Measurements from ENCODE around the gene TMEM272. TPM values are rescaled to one million over a fixed set of nuclear protein-coding genes. Genes with fewer than 3 reads are reported as not detected.

Gene TMEM272
- total and polyA plus RNA-seq, 2 of the 4 experiments (the other 2 are of a cell fraction): not detected

DNA sequence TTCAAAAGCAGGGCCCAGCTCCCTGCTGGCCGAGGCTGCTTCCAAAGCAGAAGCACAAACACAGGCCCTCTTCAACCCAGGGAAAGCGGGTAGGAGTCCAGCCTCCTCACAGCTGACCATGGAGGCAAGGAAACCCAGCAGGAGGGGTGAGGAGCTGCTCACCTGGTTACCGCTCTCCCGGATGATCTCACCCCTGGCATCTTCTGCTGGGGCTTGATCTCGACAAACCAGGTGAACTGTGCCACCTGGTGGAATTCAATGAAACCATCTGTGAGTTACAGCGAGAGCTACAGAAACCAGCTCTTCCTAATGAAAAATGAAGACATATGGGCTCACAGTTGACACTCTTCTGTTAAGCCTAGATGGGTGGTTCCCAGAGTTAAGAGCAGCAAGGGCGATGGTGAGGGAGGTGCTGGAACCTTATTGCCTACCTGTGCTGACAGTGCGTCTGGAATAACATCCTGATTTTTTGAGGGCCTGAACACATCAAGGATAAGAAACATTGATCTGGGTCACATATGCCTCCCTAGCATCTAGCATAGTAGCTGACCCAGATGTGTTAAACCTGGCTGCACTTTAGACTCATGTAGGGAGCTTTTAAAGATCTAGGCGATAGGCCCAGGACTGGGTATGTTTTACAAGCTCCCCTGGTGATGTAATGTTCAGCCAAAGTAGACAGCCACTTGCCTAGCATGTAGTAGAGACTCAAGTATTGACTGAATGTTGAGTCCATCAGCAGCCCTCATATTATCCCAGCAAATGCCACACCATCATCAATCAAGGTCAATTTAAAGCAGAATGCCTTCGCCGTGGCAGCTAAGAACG is 47.1 kb downstream of the TMEM272 start:
- Histone ChIP-seq H2BK15ac (ENCODE audit: low read depth, low read length) (no peak overlapping the region), H2BK5ac (ENCODE audit: low read depth, low read length, poor library complexity, severe bottlenecking) (no peak overlapping the region), H3K36me3 (ENCODE audit: control insufficient read depth, insufficient read depth, low read length) (no peaks in the 10 kb centered on the region), H2AK5ac (ENCODE audit: low read depth, low read length) (0 out of 2 replicates have a peak overlapping the region, but pooled peaks have one; percentile 33), H3K9ac (ENCODE audit: low read depth, low read length) (no peak overlapping the region), H2AK9ac (replicated peaks; ENCODE audit: low read depth, low read length, poor library complexity) (no peak overlapping the region), H4K5ac (ENCODE audit: low read depth, low read length) (no peak overlapping the region), H3K18ac (ENCODE audit: low read depth, low read length) (no peak overlapping the region), H3K4ac (ENCODE audit: low read depth, low read length) (no peak overlapping the region), H2BK20ac (ENCODE audit: low read depth, low read length) (no peak overlapping the region), H3K14ac (replicated peaks; ENCODE audit: low read depth, low read length) (no peak overlapping the region), H4K91ac (ENCODE audit: insufficient read depth, low read depth, low read length) (no peak overlapping the region), H3K9me3 (ENCODE audit: control insufficient read depth, insufficient read depth, low read length) (no peaks in the 10 kb centered on the region), H3K9me1 (ENCODE audit: insufficient read depth, low read length) (peaks cover 10% of the 10 kb centered on the region), H3K56ac (ENCODE audit: extremely low read depth, insufficient read depth, low read length) (no peak overlapping the region), H2BK120ac (ENCODE audit: low read depth, low read length) (no peak overlapping the region), H3K79me1 (ENCODE audit: low read depth in 1 of 2, low read length in 2 of 2) (0 out of 4 replicates have a peak, but pooled peaks cover 0 to 8% of the 10 kb centered on the region in 2 experiments), H3K23ac (ENCODE audit: low read depth, low read length) (no peak overlapping the region), H4K20me1 (ENCODE audit: insufficient read depth, low read length) (no peaks in the 10 kb centered on the region), H3K4me3 (ENCODE audit: insufficient read depth, low read depth, low read length) (no peak overlapping the region), H3K4me2 (ENCODE audit: low read depth, low read length) (no peak overlapping the region), H2AFZ (replicated peaks; ENCODE audit: low read length, poor library complexity) (no peak overlapping the region), H3K4me1 (ENCODE audit: control insufficient read depth, insufficient read depth, low read length) (peaks cover 9% of the 10 kb centered on the region), H4K8ac (ENCODE audit: low read depth in 2 of 2, low read length in 2 of 2) (no peak overlapping the region), H3K27ac (ENCODE audit: insufficient read depth, low read length) (no peak overlapping the region), H3K27me3 (ENCODE audit: control insufficient read depth, insufficient read depth, low read length) (no peaks in the 10 kb centered on the region)
- in situ Hi-C loops (cut with MboI; ENCODE audit: low sequenced_read_pairs) (loop anchor here (5.0 kb wide), 1 partner anchor 356 kb away; no protein-coding TSS in a partner anchor), dilution Hi-C loops (cut with HindIII; ENCODE audit: low sequenced_read_pairs, unreplicated experiment) (no loop called here), intact Hi-C loops (cut with micrococcal nuclease) (loop anchor here (2.0 kb wide), 1 partner anchor 363 kb away; no protein-coding TSS in a partner anchor)
- TF ChIP-seq, protein P1, sequence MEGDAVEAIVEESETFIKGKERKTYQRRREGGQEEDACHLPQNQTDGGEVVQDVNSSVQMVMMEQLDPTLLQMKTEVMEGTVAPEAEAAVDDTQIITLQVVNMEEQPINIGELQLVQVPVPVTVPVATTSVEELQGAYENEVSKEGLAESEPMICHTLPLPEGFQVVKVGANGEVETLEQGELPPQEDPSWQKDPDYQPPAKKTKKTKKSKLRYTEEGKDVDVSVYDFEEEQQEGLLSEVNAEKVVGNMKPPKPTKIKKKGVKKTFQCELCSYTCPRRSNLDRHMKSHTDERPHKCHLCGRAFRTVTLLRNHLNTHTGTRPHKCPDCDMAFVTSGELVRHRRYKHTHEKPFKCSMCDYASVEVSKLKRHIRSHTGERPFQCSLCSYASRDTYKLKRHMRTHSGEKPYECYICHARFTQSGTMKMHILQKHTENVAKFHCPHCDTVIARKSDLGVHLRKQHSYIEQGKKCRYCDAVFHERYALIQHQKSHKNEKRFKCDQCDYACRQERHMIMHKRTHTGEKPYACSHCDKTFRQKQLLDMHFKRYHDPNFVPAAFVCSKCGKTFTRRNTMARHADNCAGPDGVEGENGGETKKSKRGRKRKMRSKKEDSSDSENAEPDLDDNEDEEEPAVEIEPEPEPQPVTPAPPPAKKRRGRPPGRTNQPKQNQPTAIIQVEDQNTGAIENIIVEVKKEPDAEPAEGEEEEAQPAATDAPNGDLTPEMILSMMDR (conservative IDR thresholded peaks at IDR 0.05; ENCODE audit: low read depth, low read length): peak; percentile 66
- TF ChIP-seq RAD21 (IDR thresholded peaks at IDR 0.05; ENCODE audit: low read length) (peak; percentile 79), MXI1 (IDR thresholded peaks at IDR 0.05; ENCODE audit: borderline replicate concordance, low read depth, low read length) (no peak), BHLHE40 (IDR thresholded peaks at IDR 0.05; ENCODE audit: low read depth, low read length) (no peak), CEBPB (IDR thresholded peaks at IDR 0.05; ENCODE audit: low read depth, low read length) (no peak), MAZ (IDR thresholded peaks at IDR 0.05; ENCODE audit: borderline replicate concordance, low read depth, low read length) (no peak), SMC3 (IDR thresholded peaks at IDR 0.05; ENCODE audit: low read depth, low read length) (peak; percentile 76), CHD1 (IDR thresholded peaks at IDR 0.05; ENCODE audit: low read depth, low read length) (no peak), POLR2A (IDR thresholded peaks at IDR 0.05; ENCODE audit: low read depth, low read length) (no peak)
- ATAC-seq (ENCODE audit: low read depth) (peak; percentile 18; the same call in 1 of the 2 replicates), DNase-seq (peak; percentile 69)
- ChIA-PET POLR2A (ENCODE audit: unreplicated experiment) (no interaction called here), CTCF (interaction anchor here (0.9 to 1.3 kb wide), 7 partner anchors 13 to 401 kb away, joined by 3 to 6 read pairs (median 3); no protein-coding TSS in a partner anchor)
- no TSS peak for BruUV-seq (replicated peaks)
- 100% methylated on average over 2 of the region's 12 CpGs; no CpG with 5 or more reads in 1 of the 2 experiments for WGBS, 2 experiments (ENCODE audit: extremely low coverage in 2 of 2, insufficient read length in 1 of 2)
